ENCODE results near the gene TFPT.

DNA sequence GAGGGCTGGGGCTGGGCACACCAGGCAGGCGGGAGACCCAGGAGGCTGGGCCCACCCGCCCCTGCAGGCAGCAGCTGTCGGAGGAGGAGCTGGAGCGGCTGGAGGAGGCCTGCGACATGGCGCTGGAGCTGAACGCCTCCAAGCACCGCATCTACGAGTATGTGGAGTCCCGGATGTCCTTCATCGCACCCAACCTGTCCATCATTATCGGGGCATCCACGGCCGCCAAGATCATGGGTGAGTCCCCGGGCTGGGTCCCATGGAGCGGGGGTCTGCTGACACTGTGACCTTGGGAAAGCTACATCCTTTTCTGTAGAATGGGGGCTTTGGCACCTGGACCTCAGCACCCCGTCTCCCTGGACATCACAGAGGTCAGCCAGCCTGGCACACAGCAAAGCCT is 8.2 kb upstream of the TFPT start:
- TF ChIP-seq, protein P1, sequence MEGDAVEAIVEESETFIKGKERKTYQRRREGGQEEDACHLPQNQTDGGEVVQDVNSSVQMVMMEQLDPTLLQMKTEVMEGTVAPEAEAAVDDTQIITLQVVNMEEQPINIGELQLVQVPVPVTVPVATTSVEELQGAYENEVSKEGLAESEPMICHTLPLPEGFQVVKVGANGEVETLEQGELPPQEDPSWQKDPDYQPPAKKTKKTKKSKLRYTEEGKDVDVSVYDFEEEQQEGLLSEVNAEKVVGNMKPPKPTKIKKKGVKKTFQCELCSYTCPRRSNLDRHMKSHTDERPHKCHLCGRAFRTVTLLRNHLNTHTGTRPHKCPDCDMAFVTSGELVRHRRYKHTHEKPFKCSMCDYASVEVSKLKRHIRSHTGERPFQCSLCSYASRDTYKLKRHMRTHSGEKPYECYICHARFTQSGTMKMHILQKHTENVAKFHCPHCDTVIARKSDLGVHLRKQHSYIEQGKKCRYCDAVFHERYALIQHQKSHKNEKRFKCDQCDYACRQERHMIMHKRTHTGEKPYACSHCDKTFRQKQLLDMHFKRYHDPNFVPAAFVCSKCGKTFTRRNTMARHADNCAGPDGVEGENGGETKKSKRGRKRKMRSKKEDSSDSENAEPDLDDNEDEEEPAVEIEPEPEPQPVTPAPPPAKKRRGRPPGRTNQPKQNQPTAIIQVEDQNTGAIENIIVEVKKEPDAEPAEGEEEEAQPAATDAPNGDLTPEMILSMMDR (conservative IDR thresholded peaks at IDR 0.05 in 1 of 2, IDR thresholded peaks at IDR 0.05 in 1 of 2; ENCODE audit: extremely low read depth in 1 of 2, insufficient read depth in 1 of 2, low read depth in 1 of 2, low read length in 2 of 2) = no peak
- TF ChIP-seq EZH2 (IDR thresholded peaks at IDR 0.05; ENCODE audit: borderline replicate concordance, low read length) = no peak
